SK-N-MC (cell line): ENCODE measurements around the gene DENND6A.

ENCODE experiments used
- EZH2 ChIP-seq: fragments of 200-600 bp; sonication (generic); IDR thresholded peaks from one replicate; pipeline ENCODE4 v1.6.1; 2017; ENCODE audit warnings: antibody characterized with exemption
- POLR2AphosphoS5 ChIP-seq: IDR thresholded peaks from 2 replicates; pipeline ENCODE4 v1.6.1; 2012; ENCODE audit warnings: mild to moderate bottlenecking, low read depth, low read length, borderline replicate concordance

DNA sequence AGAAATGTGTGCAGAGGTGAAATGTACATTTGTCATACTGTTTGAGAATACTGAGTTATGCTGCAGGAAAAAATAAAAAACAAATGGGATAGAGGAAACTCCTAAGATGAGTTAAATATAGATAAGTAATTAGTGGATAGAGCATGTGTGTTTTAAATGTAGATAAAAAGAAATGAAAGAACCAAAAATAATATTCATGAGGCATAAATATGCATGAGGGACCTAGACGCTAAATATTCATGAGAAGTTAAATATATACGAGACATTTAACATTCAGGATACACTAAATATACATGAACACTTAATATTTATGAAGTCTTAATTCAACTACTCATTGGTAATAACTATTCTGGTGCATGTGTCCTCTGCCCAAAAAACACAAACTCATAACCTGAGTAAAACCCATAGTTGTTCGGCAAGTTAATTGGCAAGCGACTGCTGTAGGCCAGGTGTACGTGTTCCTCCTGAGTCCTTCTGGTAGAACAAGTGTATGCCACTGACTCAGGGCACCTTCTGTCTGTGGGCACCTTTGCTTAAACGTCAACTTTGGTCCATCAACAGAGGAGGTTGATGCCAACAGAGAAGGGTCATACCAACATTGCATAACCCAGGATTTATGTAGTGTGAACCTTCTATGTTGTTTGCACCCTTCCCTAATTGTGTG lies 24.5 kb upstream of the DENND6A start:
- TF ChIP-seq POLR2AphosphoS5 (no peak), EZH2 (no peak)
